ENCODE results near the gene KRTAP4-12.
"Not testable (repeated sequence)": the region's sequence is repeated elsewhere in the genome, so short reads cannot be mapped to it uniquely, and the experiment has no call there.

Gene KRTAP4-12

GRCh38 chr17:41125064-41125463 is 1.1 kb upstream of the KRTAP4-12 start:
- no peak for DNase-seq (ENCODE audit: low read depth)

- DNase-seq (ENCODE audit: low read depth) = not testable (repeated sequence)
Observed at GRCh38 chr17:41123292-41123990, 541 bp downstream of the KRTAP4-12 start.

- DNase-seq (ENCODE audit: low read depth) = no peak
Observed at GRCh38 chr17:41121742-41122141, 2.2 kb downstream of the KRTAP4-12 start.

GRCh38 chr17:41119696-41120690 is 4.0 kb downstream of the KRTAP4-12 start:
- not testable (repeated sequence) for DNase-seq (ENCODE audit: low read depth)

GRCh38 chr17:41118721-41119120 is 5.3 kb downstream of the KRTAP4-12 start:
- DNase-seq (ENCODE audit: low read depth) = no peak

- not testable (repeated sequence) for DNase-seq (ENCODE audit: low read depth)
Observed at GRCh38 chr17:41117846-41118386, 6.1 kb downstream of the KRTAP4-12 start, which contains the start of gene KRTAP4-11. KRTAP4-11 (minus strand) TSS chr17:41118373; CDS start chr17:41118315, 58 bp downstream.

GRCh38 chr17:41116297-41116696 is 7.7 kb downstream of the KRTAP4-12 start:
- no peak for DNase-seq (ENCODE audit: low read depth)

GRCh38 chr17:41111151-41111885 is 12.7 kb downstream of the KRTAP4-12 start:
- DNase-seq (ENCODE audit: low read depth) = no peak

GRCh38 chr17:41108728-41109386 is 15.1 kb downstream of the KRTAP4-12 start:
- DNase-seq (ENCODE audit: low read depth) = not testable (repeated sequence)

GRCh38 chr17:41107941-41108450 is 16.0 kb downstream of the KRTAP4-12 start:
- no peak for DNase-seq (ENCODE audit: low read depth)

GRCh38 chr17:41105347-41105746 is 18.6 kb downstream of the KRTAP4-12 start, which contains the start of gene KRTAP4-9:
KRTAP4-9 (plus strand) TSS chr17:41105389; CDS start chr17:41105389, 0 bp downstream.
- not testable (repeated sequence) for DNase-seq (ENCODE audit: low read depth)

GRCh38 chr17:41104386-41105038 is 19.5 kb downstream of the KRTAP4-12 start:
- peak; percentile 16 for DNase-seq (ENCODE audit: low read depth)

GRCh38 chr17:41103896-41104295 is 20.1 kb downstream of the KRTAP4-12 start:
- no peak for DNase-seq (ENCODE audit: low read depth)

GRCh38 chr17:41101586-41102259 is 22.3 kb downstream of the KRTAP4-12 start, which contains the start of gene KRTAP4-16:
KRTAP4-16 (minus strand) TSS chr17:41102209; CDS start chr17:41102209, 0 bp downstream.
- DNase-seq (ENCODE audit: low read depth) = no peak

- peak; percentile 18 for DNase-seq (ENCODE audit: low read depth)
Observed at GRCh38 chr17:41099682-41100480, 24.1 kb downstream of the KRTAP4-12 start.

- no peak for DNase-seq (ENCODE audit: low read depth)
Observed at GRCh38 chr17:41098481-41098880, 25.5 kb downstream of the KRTAP4-12 start.

GRCh38 chr17:41098042-41098441 is 25.9 kb downstream of the KRTAP4-12 start, which contains the start of gene KRTAP4-8:
KRTAP4-8 (minus strand) TSS chr17:41098142; CDS start chr17:41098084, 58 bp downstream.
- DNase-seq (ENCODE audit: low read depth) = no peak

GRCh38 chr17:41096055-41096454 is 27.9 kb downstream of the KRTAP4-12 start:
- DNase-seq (ENCODE audit: low read depth) = no peak

Measured in stromal cell of bone marrow (primary cell).